H9 (cell line): ENCODE measurements around the gene RAI1. TPM values are rescaled to one million over a fixed set of nuclear protein-coding genes. Genes with fewer than 3 reads are reported as not detected.

Source experiments
- DNase-seq: peaks from one replicate; pipeline ENCODE4 v3.0.0-alpha.2; 2017
- H2AFZ ChIP-seq: one replicate; pipeline ENCODE4 v1.6.1; 2013; ENCODE audit warnings: mild to moderate bottlenecking, low read length, control low read depth, moderate library complexity
- H2AK5ac ChIP-seq: 2 replicates; pipeline ENCODE4 v1.6.1; 2013; ENCODE audit warnings: low read length, control low read depth, mixed read lengths; ENCODE audit not compliant: insufficient read length
- H2BK120ac ChIP-seq: one replicate; pipeline ENCODE4 v1.6.1; 2013; ENCODE audit warnings: low read depth, mild to moderate bottlenecking, low read length, control low read depth, inconsistent platforms; ENCODE audit not compliant: poor library complexity, severe bottlenecking
- H2BK12ac ChIP-seq: 2 replicates; pipeline ENCODE4 v1.6.1; 2013; ENCODE audit warnings: low read length, control low read depth, mixed read lengths, low read depth; ENCODE audit not compliant: insufficient read length
- H2BK15ac ChIP-seq: 2 replicates; pipeline ENCODE4 v1.6.1; 2013; ENCODE audit warnings: low read depth, low read length, control low read depth
- H2BK20ac ChIP-seq: one replicate; pipeline ENCODE4 v1.6.1; 2013; ENCODE audit warnings: low read depth, mild to moderate bottlenecking, low read length, control low read depth, inconsistent platforms; ENCODE audit not compliant: poor library complexity, severe bottlenecking
- H2BK5ac ChIP-seq: 2 replicates; pipeline ENCODE4 v1.6.1; 2013; ENCODE audit warnings: low read length, control low read depth, mixed read lengths; ENCODE audit not compliant: insufficient read length
- H3K14ac ChIP-seq: 2 replicates; pipeline ENCODE4 v1.6.1; 2013; ENCODE audit warnings: low read length, control low read depth; ENCODE audit not compliant: insufficient read depth
- H3K18ac ChIP-seq: 2 replicates; pipeline ENCODE4 v1.6.1; 2013; ENCODE audit warnings: low read depth, mild to moderate bottlenecking, mixed read lengths, low read length, control low read depth; ENCODE audit not compliant: insufficient read length
- H3K23ac ChIP-seq: 2 replicates; pipeline ENCODE4 v1.6.1; 2013; ENCODE audit warnings: low read length, control low read depth, mixed read lengths, low read depth; ENCODE audit not compliant: insufficient read length
- H3K23me2 ChIP-seq: 2 replicates; pipeline ENCODE4 v1.6.1; 2013; ENCODE audit warnings: low read depth, mild to moderate bottlenecking, mixed read lengths, low read length, control low read depth; ENCODE audit not compliant: insufficient read length, poor library complexity, severe bottlenecking
- H3K27ac ChIP-seq: 2 replicates; pipeline ENCODE4 v1.5.1; 2013; ENCODE audit warnings: low read length, control low read depth, mixed read lengths, low read depth; ENCODE audit not compliant: insufficient read length
- H3K27me3 ChIP-seq: 2 replicates; pipeline ENCODE4 v1.6.1; 2013; ENCODE audit warnings: low read length, control low read depth, inconsistent platforms; ENCODE audit not compliant: insufficient read depth
- H3K4ac ChIP-seq: 2 replicates; pipeline ENCODE4 v1.6.1; 2013; ENCODE audit warnings: low read depth, mild to moderate bottlenecking, control low read depth, inconsistent platforms, low read length, moderate library complexity
- H3K4me1 ChIP-seq: 2 replicates; pipeline ENCODE4 v1.6.1; 2013; ENCODE audit warnings: low read length, control low read depth, inconsistent platforms; ENCODE audit not compliant: insufficient read depth
- H3K4me2 ChIP-seq: 2 replicates; pipeline ENCODE4 v1.6.1; 2013; ENCODE audit warnings: low read length, control low read depth, mixed read lengths; ENCODE audit not compliant: insufficient read length, insufficient read depth
- H3K56ac ChIP-seq: 2 replicates; pipeline ENCODE4 v1.6.1; 2013; ENCODE audit warnings: low read depth, mild to moderate bottlenecking, mixed read lengths, low read length, control low read depth; ENCODE audit not compliant: insufficient read length
- H3K79me1 ChIP-seq: 2 replicates; pipeline ENCODE4 v1.6.1; 2013; ENCODE audit warnings: low read depth, mild to moderate bottlenecking, moderate library complexity, low read length, control low read depth, inconsistent platforms; ENCODE audit not compliant: insufficient read depth, poor library complexity, severe bottlenecking
- H3K79me2 ChIP-seq: 2 replicates; pipeline ENCODE4 v1.6.1; 2013; ENCODE audit warnings: low read length, control low read depth, inconsistent platforms; ENCODE audit not compliant: insufficient read depth
- H3K9ac ChIP-seq: 2 replicates; pipeline ENCODE4 v1.6.1; 2013; ENCODE audit warnings: low read length, control low read depth, mixed read lengths; ENCODE audit not compliant: insufficient read length; ENCODE audit errors: extremely low read depth
- H3K9me3 ChIP-seq: one replicate; pipeline ENCODE4 v1.6.1; 2013; ENCODE audit warnings: low read depth, low read length, inconsistent platforms; ENCODE audit not compliant: control insufficient read depth
- H3T11ph ChIP-seq: one replicate; pipeline ENCODE4 v1.6.1; 2013; ENCODE audit warnings: mild to moderate bottlenecking, low read length, control low read depth, inconsistent platforms
- H4K20me1 ChIP-seq: one replicate; pipeline ENCODE4 v1.6.1; 2013; ENCODE audit not compliant: control insufficient read depth, insufficient read length, insufficient read depth
- H4K5ac ChIP-seq: 2 replicates; pipeline ENCODE4 v1.6.1; 2013; ENCODE audit warnings: low read depth, mild to moderate bottlenecking, mixed read lengths, low read length, control low read depth; ENCODE audit not compliant: insufficient read length
- H4K8ac ChIP-seq: replicated peaks from 2 replicates; pipeline ENCODE4 v1.6.1; 2013; ENCODE audit warnings: low read length, control low read depth, mixed read lengths, low read depth; ENCODE audit not compliant: insufficient read length
- H4K91ac ChIP-seq: 2 replicates; pipeline ENCODE4 v1.6.1; 2013; ENCODE audit warnings: low read depth, mild to moderate bottlenecking, moderate library complexity, mixed read lengths, low read length, control low read depth; ENCODE audit not compliant: insufficient read length
- H3K27ac Mint-ChIP-seq, 3 experiments: 2 replicates in 2 of 3; 3 replicates in 1 of 3; pipeline ENCODE4 v1.8.0; 2020 to 2021; ENCODE audit warnings: mixed read lengths in 3 of 3, mild to moderate bottlenecking in 1 of 3, moderate library complexity in 1 of 3
- H3K27me3 Mint-ChIP-seq: 2 replicates; pipeline ENCODE4 v1.8.0; 2021; ENCODE audit warnings: low read depth, mild to moderate bottlenecking, moderate library complexity, mixed read lengths
- H3K36me3 Mint-ChIP-seq, 3 experiments: 2 replicates in 2 of 3; 3 replicates in 1 of 3; pipeline ENCODE4 v1.8.0; 2020 to 2021; ENCODE audit warnings: low read depth in 3 of 3, mixed read lengths in 3 of 3; ENCODE audit not compliant: insufficient read depth in 1 of 3
- H3K4me1 Mint-ChIP-seq, 2 experiments: 2 replicates each; pipeline ENCODE4 v1.8.0; 2020; ENCODE audit warnings: mixed read lengths in 2 of 2
- H3K4me3 Mint-ChIP-seq, 2 experiments: 2 replicates in 1 of 2; 3 replicates in 1 of 2; pipeline ENCODE4 v1.8.0; 2020 to 2021; ENCODE audit warnings: mild to moderate bottlenecking in 2 of 2, mixed read lengths in 2 of 2, moderate library complexity in 1 of 2
- H3K9me3 Mint-ChIP-seq, 2 experiments: 2 replicates in 1 of 2; 3 replicates in 1 of 2; pipeline ENCODE4 v1.8.0; 2020; ENCODE audit warnings: mild to moderate bottlenecking in 2 of 2, mixed read lengths in 2 of 2, moderate library complexity in 1 of 2
- WGBS: extraction: QIAGEN DNeasy Blood & Tissue Kit; methylation state at CpG from one replicate; pipeline ENCODE4 v1.1.7; 2013; ENCODE audit warnings: missing lambda C conversion rate, low lambda C conversion rate, mixed read lengths; ENCODE audit not compliant: insufficient read length; ENCODE audit errors: extremely low coverage; 5-methylcytosine and 5-hydroxymethylcytosine counted together
- total RNA-seq: library from RNA; stranded (reverse); gene quantifications from 2 replicates; pipeline ENCODE4 v1.2.1, GENCODE V29; 2021
- TF ChIP-seq, protein P1 (sequence below): fragments of 200-600 bp; sonication (generic); conservative IDR thresholded peaks from 3 replicates; pipeline ENCODE4 v1.8.0; 2021; ENCODE audit warnings: antibody characterized with exemption, mild to moderate bottlenecking

RAI1 gene
- total RNA-seq, 1 experiment from 2014 or later: 1.5 TPM

DNA sequence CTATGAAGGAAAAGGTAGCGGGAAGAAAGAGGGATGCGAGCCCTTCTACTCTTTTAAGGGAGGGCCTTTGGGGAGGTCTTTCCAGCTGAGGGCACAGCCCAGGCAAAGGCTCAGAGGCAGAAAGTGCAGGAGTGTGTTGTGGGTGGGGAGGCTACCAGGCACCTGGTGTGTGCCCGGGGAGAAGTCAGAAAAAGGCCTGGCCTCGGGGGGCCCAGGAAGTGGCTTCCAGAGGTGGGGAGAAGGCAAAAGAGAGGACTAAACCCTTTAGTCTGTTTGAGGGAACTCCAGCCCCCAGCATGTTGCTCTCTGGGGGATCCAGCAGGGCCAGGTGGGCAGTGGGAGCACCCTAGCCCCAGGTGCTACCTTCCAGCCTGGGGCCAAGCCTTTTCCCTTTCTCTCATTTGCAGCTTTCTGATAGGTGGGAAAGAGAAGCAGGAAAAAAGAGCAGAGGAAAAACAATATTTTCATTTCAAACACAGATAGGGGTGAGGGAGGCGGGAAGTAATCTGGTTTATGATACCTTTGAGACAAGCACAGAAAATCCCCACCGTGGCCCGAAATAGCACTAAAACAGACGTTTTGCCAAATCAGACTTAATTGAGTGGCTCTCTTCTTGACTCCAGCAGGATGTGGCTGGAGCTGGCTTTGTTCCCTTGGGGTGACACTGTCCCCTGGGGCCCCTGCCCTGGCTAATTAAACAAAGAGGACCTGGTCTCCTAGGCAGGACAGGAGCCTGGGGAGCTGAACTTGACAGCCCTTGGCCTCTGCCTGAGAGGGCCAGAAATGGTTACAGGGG, 10.4 kb downstream of the RAI1 start:
- Histone ChIP-seq H2AFZ (no peak overlapping the region), H2BK20ac (no peak overlapping the region), H4K91ac (no peak overlapping the region), H4K8ac (no peak overlapping the region), H3K4me2 (no peak overlapping the region), H3K4me1 (peaks cover 4% of the 10 kb centered on the region; the same call in 1 of the 2 replicates), H3K14ac (no peak overlapping the region), H3K18ac (no peak overlapping the region), H3K9ac (no peak overlapping the region), H3K56ac (no peak overlapping the region), H3K9me3 (no peaks in the 10 kb centered on the region), H2BK12ac (no peak overlapping the region), H3K23me2 (peaks cover 5% of the 10 kb centered on the region), H3K4ac (no peak overlapping the region), H3T11ph (no peak overlapping the region), H2BK15ac (no peak overlapping the region), H4K5ac (no peak overlapping the region), H3K79me1 (no peaks in the 10 kb centered on the region), H3K27me3 (peaks cover 21% of the 10 kb centered on the region; the same call in 1 of the 2 replicates), H3K23ac (no peak overlapping the region), H2AK5ac (no peak overlapping the region), H3K79me2 (no peaks in the 10 kb centered on the region), H4K20me1 (no peaks in the 10 kb centered on the region), H2BK120ac (no peak overlapping the region), H3K27ac (no peak overlapping the region), H2BK5ac (no peak overlapping the region)
- Mint-ChIP-seq H3K36me3 (no peaks in the 10 kb centered on the region), H3K27ac (no peak overlapping the region; a peak in 1 of 7 replicates), H3K9me3 (no peaks in the 10 kb centered on the region), H3K4me3 (no peak overlapping the region), H3K4me1 (peaks cover 17 to 42% of the 10 kb centered on the region in 2 experiments), H3K27me3 (peaks cover 93% of the 10 kb centered on the region)
- TF ChIP-seq, protein P1, sequence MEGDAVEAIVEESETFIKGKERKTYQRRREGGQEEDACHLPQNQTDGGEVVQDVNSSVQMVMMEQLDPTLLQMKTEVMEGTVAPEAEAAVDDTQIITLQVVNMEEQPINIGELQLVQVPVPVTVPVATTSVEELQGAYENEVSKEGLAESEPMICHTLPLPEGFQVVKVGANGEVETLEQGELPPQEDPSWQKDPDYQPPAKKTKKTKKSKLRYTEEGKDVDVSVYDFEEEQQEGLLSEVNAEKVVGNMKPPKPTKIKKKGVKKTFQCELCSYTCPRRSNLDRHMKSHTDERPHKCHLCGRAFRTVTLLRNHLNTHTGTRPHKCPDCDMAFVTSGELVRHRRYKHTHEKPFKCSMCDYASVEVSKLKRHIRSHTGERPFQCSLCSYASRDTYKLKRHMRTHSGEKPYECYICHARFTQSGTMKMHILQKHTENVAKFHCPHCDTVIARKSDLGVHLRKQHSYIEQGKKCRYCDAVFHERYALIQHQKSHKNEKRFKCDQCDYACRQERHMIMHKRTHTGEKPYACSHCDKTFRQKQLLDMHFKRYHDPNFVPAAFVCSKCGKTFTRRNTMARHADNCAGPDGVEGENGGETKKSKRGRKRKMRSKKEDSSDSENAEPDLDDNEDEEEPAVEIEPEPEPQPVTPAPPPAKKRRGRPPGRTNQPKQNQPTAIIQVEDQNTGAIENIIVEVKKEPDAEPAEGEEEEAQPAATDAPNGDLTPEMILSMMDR: no peak
- WGBS: no CpG with 5 or more reads among the region's 8 CpGs
- DNase-seq: no peak
